GM12891 (cell line): ENCODE data around the gene VWA3B.

Source experiments
- POLR2A ChIP-seq: IDR thresholded peaks from 2 replicates; pipeline ENCODE4 v1.6.1; 2011; ENCODE audit warnings: low read depth, low read length, control low read depth
- POLR2AphosphoS5 ChIP-seq: IDR thresholded peaks from 2 replicates; pipeline ENCODE4 v1.6.1; 2011; ENCODE audit warnings: low read depth, low read length, control low read depth

GRCh38 chr2:98134172-98135005 lies 47.4 kb downstream of the VWA3B start:
- no peak for TF ChIP-seq POLR2AphosphoS5
- TF ChIP-seq POLR2A: no peak
